NB4 (cell line): ENCODE measurements around the gene DMC1.
"Not testable (repeated sequence)": the region's sequence is repeated elsewhere in the genome, so short reads cannot be mapped to it uniquely, and the experiment has no call there.

ENCODE experiments used
- DNase-seq: peaks from one replicate; pipeline ENCODE4 v3.0.0; 2010; ENCODE audit warnings: low read depth
- H3K4me3 ChIP-seq: one replicate; pipeline ENCODE4 v1.5.1; 2011; ENCODE audit warnings: mild to moderate bottlenecking, low read depth, low read length, moderate library complexity
- CTCF ChIP-seq: IDR thresholded peaks from one replicate; pipeline ENCODE4 v1.5.1; 2012; ENCODE audit warnings: low read depth, low read length
- MAX ChIP-seq: IDR thresholded peaks from 2 replicates; pipeline ENCODE4 v1.6.1; 2011; ENCODE audit warnings: low read depth, low read length
- MYC ChIP-seq: IDR thresholded peaks from 2 replicates; pipeline ENCODE4 v1.6.1; 2011; ENCODE audit warnings: low read depth, low read length
- POLR2A ChIP-seq: IDR thresholded peaks from 2 replicates; pipeline ENCODE4 v1.6.1; 2011; ENCODE audit warnings: mild to moderate bottlenecking; ENCODE audit not compliant: insufficient read length; ENCODE audit errors: extremely low read depth

DMC1 gene

GRCh38 chr22:38479096-38479837 lies 90.7 kb downstream of the DMC1 start:
- no peak for TF ChIP-seq MAX
- TF ChIP-seq POLR2A = no peak
- TF ChIP-seq MYC = no peak
- no peak overlapping the region for H3K4me3 ChIP-seq
- DNase-seq = no peak

GRCh38 chr22:38477585-38477984 lies 92.4 kb downstream of the DMC1 start:
- TF ChIP-seq POLR2A (no peak), MAX (no peak), MYC (no peak), CTCF (no peak)
- no peak overlapping the region for H3K4me3 ChIP-seq
- no peak for DNase-seq

GRCh38 chr22:38474003-38474607 lies 95.9 kb downstream of the DMC1 start:
- no peak for DNase-seq
- no peak for TF ChIP-seq POLR2A
- no peak for TF ChIP-seq MYC
- no peak for TF ChIP-seq MAX
- no peak for TF ChIP-seq CTCF
- no peak overlapping the region for H3K4me3 ChIP-seq

GRCh38 chr22:38471237-38471636 lies 98.7 kb downstream of the DMC1 start:
- TF ChIP-seq MYC = no peak
- TF ChIP-seq MAX = no peak
- TF ChIP-seq POLR2A = no peak
- no peak for TF ChIP-seq CTCF
- no peak for DNase-seq
- no peak overlapping the region for H3K4me3 ChIP-seq

GRCh38 chr22:38470179-38470578 lies 99.8 kb downstream of the DMC1 start:
- not testable (repeated sequence) for DNase-seq, H3K4me3 ChIP-seq

GRCh38 chr22:38469306-38469781 lies 100.6 kb downstream of the DMC1 start:
- no peak for TF ChIP-seq CTCF
- TF ChIP-seq POLR2A = no peak
- H3K4me3 ChIP-seq = no peak overlapping the region
- no peak for DNase-seq
